HG03064 (cell line): ENCODE data around the gene ZC3H10.
"Not testable (repeated sequence)": the region's sequence is repeated elsewhere in the genome, so short reads cannot be mapped to it uniquely, and the experiment has no call there.

Source experiments
- ATAC-seq: cut with Tn5 transposase; IDR thresholded peaks from one replicate; pipeline ENCODE4 v1.9.1; 2021; ENCODE audit warnings: low read depth; ENCODE audit not compliant: unreplicated experiment

The ZC3H10 gene

DNA sequence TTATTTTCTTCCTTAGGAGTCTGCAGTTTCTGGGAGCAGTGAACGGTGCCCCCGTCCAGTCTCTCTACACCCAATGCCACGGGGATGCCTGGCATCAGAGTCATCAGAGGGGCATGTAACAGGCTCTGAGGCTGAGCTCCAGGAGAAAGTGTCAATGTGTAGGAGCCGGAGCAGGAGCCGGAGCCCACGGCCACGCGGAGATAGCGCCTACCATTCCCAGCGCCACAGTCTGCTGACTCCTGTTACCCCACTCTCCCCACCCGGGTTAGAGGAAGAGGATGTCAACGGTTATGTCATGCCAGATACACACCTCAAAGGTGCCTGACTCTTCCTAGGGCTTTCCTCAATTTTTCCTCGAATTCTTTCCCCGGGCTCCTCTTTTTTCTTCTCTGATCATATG is 17.0 kb upstream of the ZC3H10 start:
- no peak for ATAC-seq

DNA sequence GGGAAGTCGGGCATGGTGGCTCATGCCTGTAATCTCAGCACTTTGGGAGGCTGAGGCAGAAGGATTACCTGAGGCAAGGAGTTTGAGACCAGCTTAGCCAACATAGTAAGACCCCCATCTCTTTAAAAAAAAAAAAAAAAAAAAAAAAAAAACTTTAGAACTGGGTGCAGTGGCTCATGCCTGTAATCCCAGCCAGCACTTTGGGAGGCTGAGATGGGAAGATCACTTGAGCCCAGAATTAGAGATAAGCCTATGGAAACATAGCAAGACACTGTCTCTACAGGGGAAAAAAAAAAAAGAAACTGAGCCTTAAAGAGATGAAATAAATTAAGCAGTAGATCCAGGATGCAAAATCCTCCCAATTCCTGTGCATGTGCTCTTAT is 15.4 kb upstream of the ZC3H10 start:
- no peak for ATAC-seq

DNA sequence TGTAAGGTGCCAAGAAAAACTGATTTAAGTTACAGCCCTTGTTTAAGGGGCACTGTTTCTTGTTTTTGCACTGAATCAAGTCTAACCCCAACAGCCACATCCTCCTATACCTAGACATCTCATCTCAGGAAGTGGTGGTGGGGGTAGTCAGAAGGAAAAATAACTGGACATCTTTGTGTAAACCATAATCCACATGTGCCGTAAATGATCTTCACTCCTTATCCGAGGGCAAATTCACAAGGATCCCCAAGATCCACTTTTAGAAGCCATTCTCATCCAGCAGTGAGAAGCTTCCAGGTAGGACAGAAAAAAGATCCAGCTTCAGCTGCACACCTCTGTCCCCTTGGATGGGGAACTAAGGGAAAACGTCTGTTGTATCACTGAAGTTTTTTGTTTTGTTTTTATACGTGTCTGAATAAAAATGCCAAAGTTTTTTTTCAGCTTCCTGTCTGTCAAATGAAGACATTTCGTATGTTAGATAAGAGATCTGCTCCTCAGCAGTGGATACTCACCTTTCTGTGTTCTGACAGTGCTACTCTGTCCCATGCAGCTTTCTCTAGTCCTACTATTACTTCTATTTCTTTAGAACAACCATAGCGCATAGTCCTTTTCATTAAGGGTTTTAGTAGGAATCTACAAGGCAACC is 14.9 kb upstream of the ZC3H10 start:
- ATAC-seq: no peak

DNA sequence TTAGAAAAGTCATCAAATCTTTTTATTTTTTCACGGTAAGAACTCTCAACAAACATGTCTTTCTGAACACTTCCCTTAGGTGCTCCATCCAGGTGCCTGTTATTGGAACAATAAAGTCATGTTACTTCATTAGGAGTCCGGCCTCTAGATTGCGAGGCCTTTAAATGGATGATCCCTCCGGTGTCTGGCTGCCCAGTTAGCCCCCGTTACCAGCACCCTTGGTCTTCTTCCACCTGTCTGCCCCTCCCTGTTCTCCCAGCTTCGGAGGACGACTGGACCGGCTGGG is 14.3 kb upstream of the ZC3H10 start:
- ATAC-seq: no peak

DNA sequence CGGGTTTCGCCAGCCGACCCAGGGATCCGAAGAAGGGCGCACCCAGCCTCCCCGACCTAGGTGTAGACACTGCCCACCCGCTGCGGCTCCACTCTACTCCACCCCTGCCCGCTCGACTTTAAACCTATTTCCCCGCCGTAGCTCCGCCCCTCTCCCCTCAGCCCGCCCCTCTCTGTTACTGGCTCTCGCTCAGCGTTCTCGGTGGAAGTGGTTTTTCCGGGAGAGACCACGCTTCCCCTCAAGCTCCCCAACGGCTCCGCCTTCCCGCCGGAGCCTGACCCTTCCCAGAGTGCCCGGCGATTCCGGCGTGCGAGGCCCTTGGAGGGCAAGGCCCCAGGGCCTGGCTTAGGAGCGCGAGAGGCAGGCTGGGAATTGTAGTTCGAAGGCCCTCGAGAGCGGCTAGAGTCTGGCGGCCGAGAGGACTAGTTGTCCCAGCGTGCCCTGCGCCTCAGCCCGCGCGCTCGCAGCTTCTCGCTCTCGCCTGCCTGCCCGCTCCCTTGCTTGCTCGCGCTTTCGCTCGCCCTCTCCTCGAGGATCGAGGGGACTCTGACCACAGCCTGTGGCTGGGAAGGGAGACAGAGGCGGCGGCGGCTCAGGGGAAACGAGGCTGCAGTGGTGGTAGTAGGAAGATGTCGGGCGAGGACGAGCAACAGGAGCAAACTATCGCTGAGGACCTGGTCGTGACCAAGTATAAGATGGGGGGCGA is 13.8 kb upstream of the ZC3H10 start, which contains the start of gene PA2G4:
TSS of gene PA2G4 (plus strand) at position 451 of the 706 bp plus-strand sequence. CDS start at position 630, 179 bp downstream.
- peak; percentile 96 for ATAC-seq

DNA sequence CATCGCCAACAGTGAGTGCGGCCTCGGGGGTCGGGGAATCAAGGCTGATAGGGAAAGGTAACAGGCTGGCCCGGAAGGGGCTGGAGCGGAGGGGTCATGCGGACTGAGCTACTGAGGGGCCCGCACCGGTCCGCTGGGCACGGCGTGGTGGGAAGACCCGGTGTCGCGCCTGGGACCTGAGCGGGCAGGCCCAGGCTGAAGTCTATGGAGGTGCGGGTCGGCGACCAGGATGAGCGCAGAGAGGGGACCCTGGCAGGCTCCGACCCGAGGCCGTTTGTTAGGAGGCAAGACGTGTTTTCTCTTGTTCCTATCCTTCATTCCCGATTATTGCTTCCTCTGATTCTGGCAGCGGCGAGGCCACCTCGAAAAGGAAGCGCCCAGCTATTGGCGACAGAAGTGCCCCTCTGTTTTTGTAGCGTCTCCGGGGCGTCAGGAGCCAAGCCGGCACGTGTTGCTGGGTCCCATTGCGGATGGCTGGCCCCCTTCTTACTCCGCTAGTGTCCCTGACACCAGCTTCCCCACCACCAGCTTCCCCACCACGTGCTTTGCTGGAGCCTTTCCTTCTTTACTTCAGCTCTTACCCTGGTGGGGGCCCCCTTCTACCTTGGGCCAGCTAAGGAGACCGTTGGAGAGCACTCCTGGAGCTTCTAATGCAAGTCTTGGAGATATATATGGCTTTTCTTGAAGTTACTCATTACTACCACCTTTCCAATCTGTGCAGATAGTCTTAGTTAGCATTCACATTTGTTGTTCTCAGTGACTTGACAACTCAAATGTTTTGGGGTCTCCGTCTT is 13.1 kb upstream of the ZC3H10 start:
- peak; percentile 12 for ATAC-seq

DNA sequence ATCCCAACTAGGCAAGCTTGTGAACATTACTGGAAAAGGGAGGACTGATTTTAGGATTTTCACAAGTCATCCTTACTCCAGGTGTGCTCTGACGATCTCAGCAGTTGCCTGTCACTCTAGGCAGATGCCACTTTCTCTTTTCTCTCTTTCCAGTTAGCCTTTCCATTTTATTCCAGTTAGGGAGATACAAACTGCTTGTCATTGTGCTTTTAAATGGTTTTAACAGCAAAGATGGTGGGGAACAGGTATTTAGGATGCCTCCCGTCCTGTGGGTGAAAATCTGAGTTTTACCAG is 12.5 kb upstream of the ZC3H10 start:
- ATAC-seq: no peak

DNA sequence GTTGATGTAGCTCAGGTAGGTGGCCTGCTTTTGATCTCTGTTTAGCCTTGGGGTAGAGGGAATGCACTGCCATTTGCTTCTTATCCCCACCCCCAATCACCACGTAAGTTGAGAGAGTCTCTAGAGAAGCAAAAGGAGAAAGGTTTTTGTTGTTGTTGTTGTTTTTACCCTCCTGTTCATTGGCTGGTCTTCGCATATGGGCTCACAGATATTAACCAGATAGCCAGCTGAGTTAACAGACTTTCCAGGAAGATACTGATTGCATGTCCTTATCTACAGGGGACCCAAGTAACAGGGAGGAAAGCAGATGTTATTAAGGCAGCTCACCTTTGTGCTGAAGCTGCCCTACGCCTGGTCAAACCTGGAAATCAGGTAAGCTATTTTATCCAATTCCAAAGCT is 10.8 kb upstream of the ZC3H10 start:
- ATAC-seq: no peak

DNA sequence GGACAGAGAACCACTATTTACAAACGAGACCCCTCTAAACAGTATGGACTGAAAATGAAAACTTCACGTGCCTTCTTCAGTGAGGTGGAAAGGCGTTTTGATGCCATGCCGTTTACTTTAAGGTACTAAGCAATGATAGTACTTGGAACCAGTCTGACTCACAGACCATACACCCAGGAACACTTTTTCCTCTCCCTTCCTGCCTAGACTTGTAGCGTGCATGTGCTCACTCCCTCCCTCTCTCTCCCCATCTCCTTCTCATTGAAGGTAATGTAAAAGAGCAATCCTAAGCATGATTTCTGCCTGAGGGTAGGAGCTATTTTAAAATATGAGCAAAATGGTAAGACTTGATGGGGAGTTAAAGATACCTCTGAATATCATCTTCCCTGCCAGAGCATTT is 7.5 kb upstream of the ZC3H10 start:
- ATAC-seq: no peak

DNA sequence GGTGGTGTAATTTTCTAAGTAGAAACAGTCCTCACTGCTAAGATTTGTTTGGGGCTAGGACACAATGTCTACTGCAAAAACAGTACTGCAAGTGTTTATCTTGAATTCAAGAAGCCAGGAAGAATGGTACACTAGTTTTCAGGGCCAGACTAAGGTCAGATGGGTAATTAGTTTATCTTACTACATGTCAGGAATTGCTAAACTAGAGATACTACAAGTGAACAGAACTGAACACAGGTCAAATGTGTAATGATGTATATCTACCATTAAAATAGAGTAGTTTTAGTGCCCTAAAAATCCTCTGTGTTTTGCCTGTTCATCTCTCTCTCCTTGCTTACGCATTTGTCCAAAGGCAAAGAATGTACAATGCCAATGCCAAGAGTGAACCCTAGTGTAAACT is 4.0 kb upstream of the ZC3H10 start:
- no peak for ATAC-seq

DNA sequence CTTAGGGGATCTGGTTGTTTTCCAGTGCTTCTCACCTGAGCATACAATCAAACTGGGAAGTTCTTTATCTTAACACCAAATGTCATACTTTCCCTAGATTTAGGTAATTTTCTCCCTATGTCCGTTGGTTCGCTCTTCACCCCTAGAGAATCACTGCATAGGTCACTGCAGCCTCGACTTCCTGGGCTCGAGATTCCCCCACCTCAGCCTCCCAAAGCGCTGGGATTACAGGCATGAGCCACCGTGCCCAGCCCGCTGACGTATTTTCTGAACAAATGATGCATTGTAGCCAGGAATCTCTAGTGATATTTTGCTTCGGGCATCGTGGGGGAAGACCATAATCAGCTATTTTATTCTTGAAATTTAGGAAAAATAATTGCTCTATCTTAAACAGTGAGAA is 2.7 kb upstream of the ZC3H10 start:
- no peak for ATAC-seq

DNA sequence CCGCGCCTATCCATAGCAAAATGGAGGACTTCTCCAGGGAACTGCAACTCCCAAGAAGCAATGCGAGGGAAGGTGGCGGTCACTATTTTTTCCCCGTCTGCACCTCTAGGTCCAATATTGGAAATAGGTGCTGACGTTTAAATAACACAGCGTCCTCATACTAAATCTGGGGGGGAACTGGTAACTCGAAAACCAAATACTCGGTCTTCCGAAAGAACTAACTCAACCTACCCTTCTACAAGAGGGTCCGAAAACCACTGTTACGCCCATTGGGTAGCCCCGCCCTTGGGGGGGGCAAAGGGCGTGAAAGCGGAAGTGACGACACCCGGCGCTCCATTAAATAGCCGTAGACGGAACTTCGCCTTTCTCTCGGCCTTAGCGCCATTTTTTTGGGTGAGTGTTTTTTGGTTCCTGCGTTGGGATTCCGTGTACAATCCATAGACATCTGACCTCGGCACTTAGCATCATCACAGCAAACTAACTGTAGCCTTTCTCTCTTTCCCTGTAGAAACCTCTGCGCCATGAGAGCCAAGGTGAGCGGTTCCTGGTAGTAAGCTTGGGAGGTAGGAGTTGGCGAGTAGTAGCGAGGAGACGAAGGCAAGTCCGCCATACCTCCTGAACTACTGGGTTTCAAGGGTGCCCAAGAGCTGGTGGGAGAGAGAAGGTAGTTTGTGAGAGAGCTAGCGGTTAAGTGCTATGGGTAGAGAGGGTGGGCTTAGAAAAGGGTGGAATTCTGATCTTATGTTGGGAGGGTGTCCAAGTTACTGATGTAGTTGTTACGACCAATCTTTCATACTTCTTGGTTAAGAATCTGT is 1.6 kb upstream of the ZC3H10 start, which contains the start of gene RPL41:
TSS of gene RPL41 (plus strand) at position 367 of the 815 bp plus-strand sequence.
- peak; percentile 37 for ATAC-seq

DNA sequence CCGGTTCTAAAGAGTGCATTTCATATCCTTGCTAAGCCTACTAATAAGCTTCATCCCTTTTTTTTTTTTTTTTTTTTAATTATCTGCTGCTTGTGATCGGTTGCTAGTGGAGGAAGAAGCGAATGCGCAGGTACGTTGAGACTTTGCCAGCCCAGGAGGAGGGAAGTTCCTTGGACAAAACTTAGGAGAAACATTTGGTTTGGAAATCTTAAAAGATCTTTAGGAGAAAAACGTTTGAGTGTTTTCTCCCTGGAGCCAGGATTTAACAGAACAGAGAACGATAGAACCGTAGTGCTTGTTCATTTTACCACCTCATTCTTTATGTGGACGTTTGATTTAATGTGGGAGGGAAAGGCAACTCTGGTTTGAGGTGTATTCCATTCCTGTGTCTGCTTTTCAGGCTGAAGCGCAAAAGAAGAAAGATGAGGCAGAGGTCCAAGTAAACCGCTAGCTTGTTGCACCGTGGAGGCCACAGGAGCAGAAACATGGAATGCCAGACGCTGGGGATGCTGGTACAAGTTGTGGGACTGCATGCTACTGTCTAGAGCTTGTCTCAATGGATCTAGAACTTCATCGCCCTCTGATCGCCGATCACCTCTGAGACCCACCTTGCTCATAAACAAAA is 872 bp upstream of the ZC3H10 start:
- ATAC-seq: not testable (repeated sequence)

DNA sequence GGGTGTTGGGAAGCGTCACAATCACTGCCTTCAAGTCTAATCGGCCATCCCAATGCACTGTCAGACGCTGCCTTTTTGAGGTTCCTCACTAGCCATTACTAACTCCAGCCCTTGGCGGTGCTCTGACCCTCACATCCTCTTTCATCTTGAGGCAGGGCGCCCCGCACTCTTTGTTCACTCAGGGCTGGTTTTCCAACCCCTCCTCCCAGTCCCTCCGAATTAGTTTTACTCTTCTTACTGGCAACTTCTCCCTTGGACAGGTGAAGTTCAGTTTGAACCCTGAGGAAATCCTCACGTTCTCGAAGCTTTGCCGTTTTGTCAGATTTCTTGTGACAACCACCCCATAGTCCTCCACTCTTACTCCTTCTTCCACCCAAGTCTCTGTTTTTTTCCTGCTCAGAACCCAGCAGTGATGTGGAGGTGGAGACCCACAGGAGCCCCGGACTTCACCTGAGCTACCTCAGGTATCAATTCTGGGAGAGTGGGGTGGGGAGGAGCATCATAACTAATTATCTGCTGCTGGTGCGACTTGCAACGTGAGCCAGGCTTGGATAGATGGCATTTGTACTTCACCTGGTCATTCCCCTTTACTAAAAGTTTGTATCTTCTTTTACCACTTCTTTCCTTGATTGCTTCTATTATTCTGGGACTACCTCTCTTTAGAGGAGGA is 757 bp downstream of the ZC3H10 start:
- no peak for ATAC-seq

DNA sequence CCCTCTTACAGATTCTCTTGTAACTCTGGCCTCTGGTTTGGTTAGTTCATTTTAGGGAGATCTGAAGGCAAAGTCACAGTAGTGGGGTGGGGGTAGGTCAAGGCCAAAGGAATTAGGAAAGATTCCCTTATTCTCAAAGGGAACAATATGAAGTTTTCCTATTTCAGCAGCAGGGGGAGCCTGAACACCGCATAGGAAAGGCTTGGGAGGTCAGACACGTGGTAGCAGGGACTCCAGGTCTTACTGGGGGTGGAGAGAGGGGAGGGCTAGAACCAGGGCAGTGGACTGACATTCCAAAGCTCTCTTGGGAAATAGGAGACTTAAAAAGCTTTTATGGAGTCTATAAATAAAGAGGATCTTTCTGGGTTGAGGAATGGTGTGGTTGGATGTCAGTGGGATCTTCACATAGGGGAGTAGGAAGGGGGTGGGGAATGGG is 1.3 kb downstream of the ZC3H10 start:
- no peak for ATAC-seq

DNA sequence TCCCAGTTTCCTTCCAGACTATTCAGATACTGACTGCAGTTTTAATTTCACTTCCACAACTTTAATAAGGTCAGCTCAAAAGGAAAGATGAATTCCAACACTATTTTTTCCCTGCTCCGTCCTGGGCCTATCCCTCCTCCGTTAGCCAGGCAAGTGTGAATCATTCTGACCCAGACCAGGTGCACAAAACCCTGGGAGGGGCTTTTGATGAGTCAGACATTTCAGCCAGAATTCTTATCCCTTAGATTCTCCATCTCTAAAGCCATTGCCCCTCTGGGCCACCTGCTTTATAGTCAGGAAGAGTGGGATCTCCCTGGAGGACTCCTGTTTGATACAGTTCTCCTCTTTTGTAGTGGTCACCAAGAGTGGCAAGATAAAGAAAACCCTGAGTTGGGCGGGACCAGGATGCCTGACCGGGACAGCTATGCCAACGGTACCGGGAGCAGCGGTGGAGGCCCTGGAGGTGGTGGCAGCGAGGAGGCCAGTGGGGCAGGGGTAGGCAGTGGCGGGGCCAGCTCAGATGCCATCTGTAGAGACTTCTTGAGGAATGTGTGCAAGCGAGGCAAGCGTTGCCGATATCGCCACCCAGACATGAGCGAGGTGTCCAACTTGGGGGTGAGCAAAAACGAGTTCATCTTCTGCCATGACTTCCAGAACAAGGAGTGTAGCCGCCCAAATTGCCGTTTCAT is 2.2 kb downstream of the ZC3H10 start:
- ATAC-seq: no peak

DNA sequence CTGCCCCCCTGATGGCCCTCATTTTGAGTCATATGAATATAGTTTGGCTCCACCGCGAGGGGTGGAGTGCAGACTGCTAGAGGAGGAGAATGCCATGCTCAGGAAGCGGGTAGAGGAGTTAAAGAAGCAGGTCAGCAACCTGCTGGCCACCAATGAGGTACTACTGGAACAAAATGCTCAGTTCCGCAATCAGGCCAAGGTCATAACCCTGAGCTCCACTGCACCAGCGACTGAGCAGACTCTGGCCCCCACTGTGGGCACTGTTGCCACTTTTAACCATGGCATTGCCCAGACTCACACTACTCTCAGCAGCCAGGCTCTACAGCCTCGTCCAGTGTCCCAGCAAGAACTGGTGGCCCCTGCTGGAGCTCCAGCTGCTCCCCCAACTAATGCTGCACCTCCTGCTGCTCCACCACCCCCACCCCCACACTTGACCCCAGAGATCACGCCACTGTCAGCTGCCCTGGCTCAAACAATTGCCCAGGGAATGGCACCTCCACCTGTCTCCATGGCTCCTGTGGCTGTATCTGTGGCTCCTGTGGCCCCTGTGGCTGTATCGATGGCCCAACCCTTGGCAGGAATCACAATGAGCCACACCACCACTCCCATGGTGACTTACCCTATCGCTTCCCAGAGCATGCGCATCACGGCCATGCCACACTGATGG is 3.3 kb downstream of the ZC3H10 start:
- no peak for ATAC-seq

DNA sequence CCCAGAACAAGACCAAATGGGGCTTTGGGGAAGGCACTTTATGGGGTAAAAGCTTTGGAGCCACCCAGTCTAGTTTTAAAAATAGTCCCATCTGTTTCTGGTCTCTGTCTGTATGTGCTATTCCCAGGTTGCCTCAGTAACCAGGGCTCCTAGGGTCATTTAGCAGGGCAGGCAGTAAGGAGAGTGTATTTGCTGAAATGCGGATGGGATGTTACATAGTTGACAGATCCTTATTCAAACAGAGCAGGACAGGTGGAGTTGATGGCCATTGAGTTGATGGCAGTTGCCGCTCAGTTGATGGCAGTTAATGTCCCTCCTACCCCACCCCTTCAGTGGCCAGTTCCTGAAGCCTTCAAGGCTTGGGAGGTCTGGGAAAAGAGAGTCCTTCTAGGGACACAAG is 4.6 kb downstream of the ZC3H10 start:
- no peak for ATAC-seq

DNA sequence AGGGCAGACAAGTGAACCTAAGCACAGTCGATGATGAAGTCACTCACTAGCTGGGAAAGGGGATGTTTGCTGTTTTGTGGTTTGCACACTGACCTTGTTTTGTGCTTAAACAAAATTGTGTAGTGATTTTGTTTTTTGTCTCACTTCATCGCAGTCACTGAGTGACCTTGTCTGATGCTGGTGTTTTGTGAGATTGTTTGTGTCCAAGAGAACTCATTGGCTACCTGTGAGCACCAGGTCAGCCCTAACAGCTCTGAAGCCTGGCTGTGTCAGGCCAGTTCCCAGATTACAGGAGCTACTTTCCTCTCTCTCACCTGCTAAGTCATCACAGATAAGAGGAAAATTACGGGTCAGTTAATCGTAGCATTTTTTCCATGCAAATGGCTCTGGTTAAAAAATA is 6.1 kb downstream of the ZC3H10 start:
- no peak for ATAC-seq
